Activated naive CD4-positive, alpha-beta T cell treated with anti-CD3 and anti-CD28 coated beads, Interleukin-2, amount 50 U/mL, for 72 hours (primary cell): ENCODE data around the gene PLA2G1B. TPM values are rescaled to one million over a fixed set of nuclear protein-coding genes. Genes with fewer than 3 reads are reported as not detected.

Experiments used
- ATAC-seq, 2 donors: fragments of 150-1000 bp; cut with Tn5 transposase; 2 replicates each; pipeline ENCODE4 v1.10.0; 2021; ENCODE audit warnings: mild to moderate bottlenecking in 2 of 2, moderate library complexity in 2 of 2
- DNase-seq, 2 donors: peaks; one replicate each; pipeline ENCODE4 v3.0.0; 2021 to 2022; ENCODE audit warnings: low spot score in 2 of 2
- H3K27ac Mint-ChIP-seq, 2 donors: one replicate each; pipeline ENCODE4 v1.8.0; 2022; ENCODE audit warnings: mild to moderate bottlenecking in 2 of 2, mixed read lengths in 2 of 2
- H3K36me3 Mint-ChIP-seq, 2 donors: one replicate each; pipeline ENCODE4 v1.8.0; 2022; ENCODE audit warnings: mixed read lengths in 2 of 2
- H3K9me3 Mint-ChIP-seq, 2 donors: one replicate each; pipeline ENCODE4 v1.8.0; 2022; ENCODE audit warnings: mixed read lengths in 2 of 2
- total RNA-seq, 2 donors: library from RNA; stranded (reverse); gene quantifications; one replicate each; pipeline ENCODE4 v1.2.3, GENCODE V29; 2022

The PLA2G1B gene
- not detected for total RNA-seq

GRCh38 chr12:120327593-120327992 is at the start of gene PLA2G1B:
Gene PLA2G1B, minus strand, starts transcription at chr12:120327779. Its CDS starts 26 bp downstream, at chr12:120327753.
- no peak for DNase-seq
- no peaks in the 10 kb centered on the region for H3K9me3 Mint-ChIP-seq
- no peaks in the 10 kb centered on the region for H3K36me3 Mint-ChIP-seq
- ATAC-seq: no peak
- no peak within 1 kb of the TSS for H3K27ac Mint-ChIP-seq

- no peaks in the 10 kb centered on the region for H3K36me3 Mint-ChIP-seq
- ATAC-seq (no peak), DNase-seq (no peak)
- no peaks in the 10 kb centered on the region for H3K9me3 Mint-ChIP-seq
- H3K27ac Mint-ChIP-seq: peak overlapping the region in 1 of 2 donors; percentile 62
Measured at GRCh38 chr12:120376934-120377572, 49.5 kb upstream of the PLA2G1B start.

- ATAC-seq (no peak), DNase-seq (no peak)
- Mint-ChIP-seq H3K36me3 (no peaks in the 10 kb centered on the region), H3K27ac (no peak overlapping the region), H3K9me3 (no peaks in the 10 kb centered on the region)
Measured at GRCh38 chr12:120376416-120376815, 48.8 kb upstream of the PLA2G1B start.

DNA sequence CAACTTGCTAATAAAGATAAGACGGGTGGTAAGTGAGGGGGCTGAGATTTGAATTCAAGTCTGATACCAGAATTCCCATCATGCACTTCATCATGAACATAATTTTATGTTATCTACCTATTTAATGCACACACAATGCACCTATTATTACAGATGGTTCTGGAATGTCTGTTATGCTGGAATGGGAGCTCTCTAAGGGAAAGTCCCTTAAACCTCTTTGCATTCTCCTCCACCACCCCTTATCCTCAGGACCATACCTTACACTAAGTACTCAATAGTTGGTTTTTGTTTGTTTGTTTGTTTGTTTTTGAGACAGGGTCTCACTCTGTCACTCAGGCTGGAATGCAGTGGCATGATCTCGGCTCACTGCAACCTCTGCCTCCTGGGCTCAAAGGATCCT is 48.4 kb upstream of the PLA2G1B start:
- DNase-seq: no peak
- no peaks in the 10 kb centered on the region for H3K36me3 Mint-ChIP-seq
- no peaks in the 10 kb centered on the region for H3K9me3 Mint-ChIP-seq
- no peak overlapping the region for H3K27ac Mint-ChIP-seq
- ATAC-seq: no peak

- Mint-ChIP-seq H3K27ac (no peak overlapping the region), H3K9me3 (no peaks in the 10 kb centered on the region), H3K36me3 (no peaks in the 10 kb centered on the region)
- ATAC-seq (no peak), DNase-seq (no peak)
Measured at GRCh38 chr12:120373683-120374082, 46.1 kb upstream of the PLA2G1B start.

DNA sequence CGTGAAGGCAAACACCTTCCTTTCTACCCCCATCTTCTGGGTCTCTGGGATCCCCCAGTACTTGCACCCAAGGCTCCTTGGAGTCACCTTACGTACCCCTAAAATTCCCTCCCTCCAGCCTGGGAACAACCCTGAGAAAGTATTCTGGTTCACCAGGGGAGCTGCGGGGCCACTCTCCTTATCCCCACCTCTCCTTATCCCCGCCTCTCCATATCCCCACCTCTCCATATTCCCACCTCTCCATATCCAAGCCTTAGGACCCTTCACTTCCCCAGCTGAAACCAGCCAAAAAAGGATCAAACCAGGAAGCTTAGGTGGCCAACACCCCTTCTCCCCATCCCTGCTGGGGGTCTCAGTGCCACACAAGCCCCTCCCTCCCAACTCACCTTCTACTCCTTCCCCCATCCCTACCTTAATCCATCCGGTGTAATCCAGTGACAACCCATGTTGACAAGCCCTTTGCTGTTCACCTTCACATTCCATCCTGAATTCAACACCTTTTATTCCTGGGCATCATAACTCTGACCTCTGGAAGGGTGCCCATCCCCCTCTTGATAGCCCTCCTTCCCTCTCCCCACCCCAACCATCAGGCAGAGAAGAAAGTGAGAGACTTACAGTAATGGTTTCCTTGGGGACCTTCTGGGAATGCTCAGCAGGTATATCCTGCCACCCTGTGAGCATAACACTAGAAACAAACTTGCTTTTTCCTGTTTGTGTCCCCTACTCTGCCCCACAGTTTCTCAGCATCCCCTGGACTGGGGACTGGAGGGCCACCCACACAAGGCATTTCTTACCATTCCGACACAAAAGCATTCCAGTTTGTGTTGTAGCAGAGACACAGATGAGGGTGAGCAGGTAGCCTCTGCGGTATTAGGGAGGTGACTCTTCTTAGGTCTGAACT is 43.0 kb upstream of the PLA2G1B start:
- no peaks in the 10 kb centered on the region for H3K9me3 Mint-ChIP-seq
- DNase-seq (no peak), ATAC-seq (no peak)
- H3K36me3 Mint-ChIP-seq: no peaks in the 10 kb centered on the region
- H3K27ac Mint-ChIP-seq: no peak overlapping the region

DNA sequence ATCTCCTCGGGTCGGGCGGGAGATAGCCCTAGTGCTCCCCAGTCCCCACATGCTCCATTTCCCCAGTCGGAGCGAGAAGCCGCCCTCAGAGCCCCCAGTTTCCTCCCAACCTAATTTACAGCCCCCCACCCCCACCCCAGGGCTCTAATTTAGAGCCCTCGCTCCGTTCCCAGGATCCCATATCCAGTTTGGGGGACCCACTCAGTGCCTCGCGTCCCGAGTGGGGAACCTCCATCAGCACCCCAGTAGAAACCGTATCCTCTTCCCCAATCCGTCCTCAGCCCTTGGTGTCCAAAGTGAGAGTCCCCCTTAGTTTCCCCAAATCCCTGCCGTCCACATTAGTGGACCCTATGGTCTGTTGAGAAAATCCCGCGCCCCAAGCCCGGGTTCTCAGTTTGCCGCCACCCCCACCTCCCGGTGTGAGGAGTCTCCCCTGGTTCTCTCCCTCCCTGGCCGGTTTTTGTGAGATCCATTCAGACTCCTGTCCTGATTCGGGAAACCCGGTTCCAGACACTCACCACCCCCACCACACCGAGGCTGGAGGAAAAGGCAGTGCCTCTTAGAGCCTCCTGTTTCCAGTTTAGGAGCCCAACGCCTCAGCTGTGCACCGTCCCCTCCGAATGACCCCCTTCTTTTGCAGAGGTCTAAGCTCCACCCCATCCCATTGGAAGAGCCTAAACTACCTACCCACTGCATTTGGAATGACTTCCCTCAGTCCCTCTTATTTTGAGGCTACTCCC is 42.2 kb upstream of the PLA2G1B start:
- ATAC-seq: no peak
- H3K9me3 Mint-ChIP-seq: no peaks in the 10 kb centered on the region
- H3K36me3 Mint-ChIP-seq: no peaks in the 10 kb centered on the region
- DNase-seq: no peak
- no peak overlapping the region for H3K27ac Mint-ChIP-seq

DNA sequence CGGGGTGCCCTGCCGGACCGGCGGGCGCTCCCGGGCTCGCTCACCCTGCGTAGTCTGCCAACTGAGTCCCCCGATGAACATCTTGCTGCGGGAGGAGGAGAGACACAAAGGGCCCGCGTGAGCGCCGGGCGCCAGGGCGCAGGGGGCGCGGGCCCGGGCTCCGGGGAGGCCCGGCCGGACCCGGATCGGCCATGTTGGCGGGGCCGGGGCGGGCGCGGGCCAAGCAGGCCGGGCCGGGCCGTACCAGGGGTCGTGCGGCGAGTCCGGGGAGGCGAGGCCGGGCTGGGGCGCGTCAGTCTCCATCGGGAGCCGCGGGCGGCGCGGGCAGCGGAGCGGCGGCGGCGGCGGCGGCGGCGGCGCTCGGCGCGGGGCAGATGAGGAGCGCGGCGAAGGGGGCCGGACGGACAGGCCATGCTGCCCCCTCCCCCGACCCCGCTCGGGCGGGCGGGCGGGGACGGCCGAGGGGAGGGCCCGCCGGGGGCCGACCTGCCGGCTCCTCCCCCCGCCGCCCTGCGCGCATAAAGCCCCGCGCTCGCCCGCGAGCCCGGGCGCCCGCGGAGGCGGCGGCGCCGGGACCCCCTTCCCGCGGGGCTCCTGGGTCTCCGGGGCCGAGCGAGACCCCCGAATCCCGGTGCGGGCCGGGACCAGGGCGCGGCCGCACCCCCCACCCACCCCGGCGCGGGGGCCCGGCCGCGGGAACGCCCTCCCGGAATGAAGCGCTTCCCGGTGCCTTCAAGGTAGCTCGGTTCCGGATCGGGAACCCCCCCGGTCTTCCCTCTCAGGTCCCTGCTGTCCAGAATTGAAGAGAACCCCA is 41.4 kb upstream of the PLA2G1B start, which contains the start of gene MSI1:
MSI1 (minus strand) TSS at position 376 of the 814 bp plus-strand sequence; CDS start at position 303, 73 bp downstream.
- Mint-ChIP-seq H3K36me3 (no peaks in the 10 kb centered on the region), H3K27ac (no peak within 1 kb of the TSS), H3K9me3 (no peaks in the 10 kb centered on the region)
- ATAC-seq: peak in 1 of 2 donors; percentile 41
- DNase-seq: no peak

DNA sequence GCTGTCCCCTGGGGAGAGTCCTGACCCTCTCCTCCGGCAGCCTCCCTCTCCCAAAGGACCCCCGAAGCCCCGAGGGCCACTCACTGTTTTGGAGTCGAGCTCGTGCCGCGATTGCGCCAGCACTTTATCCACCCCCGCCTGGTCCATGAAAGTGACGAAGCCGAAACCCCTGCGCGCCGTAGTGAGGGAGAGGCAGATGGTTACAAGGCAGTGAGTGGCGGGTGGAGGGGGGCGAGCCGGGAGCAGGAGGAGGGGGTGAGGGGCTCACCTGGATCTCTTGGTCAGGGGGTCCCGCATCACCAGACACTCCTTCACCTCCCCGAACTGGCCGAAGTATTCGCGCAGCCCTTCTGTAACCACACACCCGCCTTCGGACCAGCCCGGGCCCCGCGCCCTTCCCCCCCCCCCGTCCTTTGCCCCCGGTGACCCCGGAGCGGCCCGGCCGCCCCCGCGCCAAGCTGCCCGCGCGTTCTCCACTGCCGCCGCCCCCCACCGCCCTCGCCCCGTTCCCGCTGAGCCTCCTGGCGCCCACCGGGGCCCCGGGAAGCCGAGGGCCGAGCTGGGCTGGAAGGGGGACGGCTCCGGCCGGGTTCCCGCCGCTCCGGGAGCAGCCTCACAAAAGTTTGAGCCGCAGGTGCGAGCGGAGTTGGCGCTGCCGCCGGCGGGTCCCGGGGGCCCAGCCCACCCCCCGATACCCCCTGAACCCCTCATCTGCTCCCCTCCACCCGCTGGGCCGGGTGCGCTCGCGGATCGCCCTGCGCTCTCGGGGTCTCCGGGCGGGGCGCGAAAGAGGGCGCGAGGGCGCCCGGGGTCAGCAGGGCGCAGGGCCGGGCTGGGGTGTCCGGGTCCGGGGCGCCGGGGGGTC is 40.6 kb upstream of the PLA2G1B start:
- ATAC-seq (peak; percentile 54 to 65), DNase-seq (no peak)
- Mint-ChIP-seq H3K27ac (no peak overlapping the region), H3K36me3 (no peaks in the 10 kb centered on the region), H3K9me3 (no peaks in the 10 kb centered on the region)

GRCh38 chr12:120367233-120367923 is 39.8 kb upstream of the PLA2G1B start:
- Mint-ChIP-seq H3K27ac (no peak overlapping the region), H3K9me3 (no peaks in the 10 kb centered on the region), H3K36me3 (no peaks in the 10 kb centered on the region)
- DNase-seq (no peak), ATAC-seq (no peak)

GRCh38 chr12:120366845-120367232 is 39.3 kb upstream of the PLA2G1B start:
- ATAC-seq (no peak), DNase-seq (no peak)
- Mint-ChIP-seq H3K27ac (no peak overlapping the region), H3K36me3 (no peaks in the 10 kb centered on the region), H3K9me3 (no peaks in the 10 kb centered on the region)

- Mint-ChIP-seq H3K36me3 (no peaks in the 10 kb centered on the region), H3K27ac (no peak overlapping the region), H3K9me3 (no peaks in the 10 kb centered on the region)
- DNase-seq: no peak
- no peak for ATAC-seq
Measured at GRCh38 chr12:120366341-120366705, 38.7 kb upstream of the PLA2G1B start.

DNA sequence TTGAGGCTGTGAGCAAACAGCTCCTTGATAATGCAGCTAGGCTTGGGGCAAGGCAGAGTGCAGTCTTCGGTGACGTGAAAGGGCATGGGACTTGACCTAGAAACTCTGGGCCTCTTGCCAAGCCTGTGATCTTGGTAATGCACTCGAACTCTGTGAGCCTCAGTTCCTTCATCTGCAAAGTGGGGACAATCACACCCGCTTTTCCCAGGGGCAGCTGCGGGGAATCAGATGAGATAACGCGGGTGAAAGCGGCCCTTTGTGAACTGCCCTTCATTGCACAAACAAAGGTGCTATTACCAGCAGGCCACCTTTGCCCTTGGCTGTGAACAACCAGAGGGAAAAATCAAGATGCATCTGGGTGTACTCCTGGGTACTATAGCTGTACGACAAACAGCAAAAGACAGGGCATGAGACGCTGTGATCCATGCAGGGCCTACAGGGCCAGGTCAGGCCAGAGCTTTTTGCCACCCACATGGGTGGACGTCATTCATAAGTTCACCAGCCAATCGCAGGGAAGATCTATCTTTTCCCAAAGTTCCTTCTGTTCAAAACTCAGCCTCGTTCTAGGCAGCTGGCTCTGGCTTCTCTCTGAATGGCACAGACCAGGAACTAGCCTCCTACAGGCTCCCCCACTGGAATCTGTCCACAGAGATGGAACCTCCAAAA is 38.2 kb upstream of the PLA2G1B start:
- H3K9me3 Mint-ChIP-seq: no peaks in the 10 kb centered on the region
- H3K27ac Mint-ChIP-seq: no peak overlapping the region
- DNase-seq (no peak), ATAC-seq (no peak)
- H3K36me3 Mint-ChIP-seq: no peaks in the 10 kb centered on the region

DNA sequence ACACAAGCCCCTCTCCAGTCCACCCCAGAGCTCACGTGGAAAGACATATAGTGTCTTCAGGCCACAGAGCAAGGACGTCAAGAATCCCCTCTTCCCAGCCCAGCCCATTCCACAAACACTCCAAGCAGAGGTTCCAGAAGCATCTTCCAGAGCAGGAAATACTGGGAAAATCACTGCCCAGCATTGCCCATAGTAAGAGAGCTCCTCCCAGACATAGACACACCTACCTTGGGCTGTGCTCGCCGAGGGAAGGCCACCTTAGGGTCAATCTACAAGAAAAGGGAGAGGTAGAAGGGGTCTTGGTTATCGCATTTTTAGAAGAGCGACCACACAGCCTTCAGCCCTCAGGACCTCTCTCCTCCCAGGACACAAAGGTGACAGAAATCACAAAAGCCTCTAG is 36.9 kb upstream of the PLA2G1B start:
- H3K9me3 Mint-ChIP-seq: no peaks in the 10 kb centered on the region
- DNase-seq: no peak
- no peak overlapping the region for H3K27ac Mint-ChIP-seq
- H3K36me3 Mint-ChIP-seq: no peaks in the 10 kb centered on the region
- no peak for ATAC-seq
